Psoas muscle (tissue), 8 donors: ENCODE data around the gene SOCS1. TPM values are rescaled to one million over a fixed set of nuclear protein-coding genes. Genes with fewer than 3 reads are reported as not detected.

Experiments used
- ATAC-seq, 4 donors: fragments of 200-7000 bp; cut with Tn5 transposase; one replicate each; pipeline ENCODE4 v1.9.1; 2020; ENCODE audit warnings: moderate library complexity in 3 of 4, mild to moderate bottlenecking in 2 of 4
- DNase-seq, 2 donors: peaks; one replicate each; pipeline ENCODE4 v3.0.0-alpha.2; 2020
- H3K27ac ChIP-seq: fragments of 200-600 bp; one replicate; pipeline ENCODE4 v1.8.0; 2022
- H3K27me3 ChIP-seq, 3 donors: fragments of 200-600 bp in 1 of 3; one replicate each; pipeline versions ENCODE4 v1.6.1 to v1.8.0; 2013 to 2022; ENCODE audit warnings: low read length in 2 of 3, mild to moderate bottlenecking in 2 of 3, moderate library complexity in 1 of 3; ENCODE audit not compliant: insufficient read depth in 3 of 3
- H3K36me3 ChIP-seq, 2 donors: fragments of 200-600 bp in 1 of 2; one replicate each; pipeline versions ENCODE4 v1.6.1 to v1.8.0; 2013 to 2022; ENCODE audit warnings: low read depth in 1 of 2, mild to moderate bottlenecking in 1 of 2, moderate library complexity in 1 of 2; ENCODE audit not compliant: insufficient read depth in 1 of 2
- H3K4me1 ChIP-seq: fragments of 200-600 bp; one replicate; pipeline ENCODE4 v1.8.0; 2022
- H3K4me3 ChIP-seq: fragments of 200-600 bp; one replicate; pipeline ENCODE4 v1.8.0; 2022; ENCODE audit warnings: mild to moderate bottlenecking
- H3K9me3 ChIP-seq: fragments of 200-600 bp; one replicate; pipeline ENCODE4 v1.8.0; 2022
- CTCF ChIP-seq: fragments of 200-600 bp; IDR thresholded peaks from one replicate; pipeline ENCODE4 v1.8.0; 2022; ENCODE audit warnings: antibody characterized with exemption
- WGBS, 3 donors: extraction: QIAGEN DNeasy Blood & Tissue Kit; methylation state at CpG; one replicate each; pipeline versions ENCODE4 v1.1.6 to v1.1.7; 2013; 5-methylcytosine and 5-hydroxymethylcytosine counted together
- intact Hi-C, 2 donors: fragments of 100-400 bp; cut with DNase I; formaldehyde crosslinking; loops; one replicate each; pipeline versions ENCODE4 v1.11.0 to v1.14.2; 2022
- polyA plus RNA-seq, 3 donors: library from polyadenylated mRNA; stranded (reverse); fragments of 200-250 nt; gene quantifications; one replicate each; pipeline ENCODE4 v1.2.3, GENCODE V29; 2013
- total RNA-seq, 4 donors: library from RNA; stranded (reverse); fragmentation: NEBNext Ultra II Directional in 2 of 4; extraction: Animal tissue kit (Norgen Biotek cat#: 25700) in 2 of 4; gene quantifications; one replicate each; pipeline versions ENCODE4 v1.2.1 to v1.2.4, GENCODE V29; 2021 to 2023
- donor health status: healthy with polysubstance abuse.
- donor health status: DM: no; HTN: no; CAD: no; lungs with moderate emphysema.
- donor health status: Bipolar disorder and iron deficiency.
- donor health status: healthy.
- donor health status: DM: yes; HTN: yes; CAD: no.
- donor health status: DM: no; HTN: no; CAD: no.
- donor health status: DM: no; HTN: no; CAD: no.
- donor health status: DM: yes; HTN: yes; CAD: no.

The SOCS1 gene
- total and polyA plus RNA-seq, 7 donors, result 0.44 to 12.6 (median 2.1) TPM

DNA sequence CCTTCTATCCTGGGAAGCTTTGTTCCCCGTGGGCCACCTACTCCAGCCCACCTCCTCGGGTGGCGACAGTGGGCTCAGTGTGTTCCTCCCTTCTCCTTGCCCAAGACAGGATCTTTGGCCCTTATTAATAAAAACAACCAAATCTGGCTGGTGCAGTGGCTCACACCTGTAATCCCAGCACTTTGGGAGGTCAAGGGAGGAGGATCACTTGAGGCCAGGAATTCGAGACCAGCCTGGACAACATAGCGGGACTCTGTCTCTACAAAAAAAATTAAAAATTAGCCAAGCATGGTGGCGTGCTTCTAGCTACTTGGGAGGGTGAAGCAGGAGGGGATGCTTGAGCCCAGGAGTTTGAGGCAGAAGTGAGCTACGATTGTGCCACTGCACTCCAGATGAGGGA is 42.2 kb downstream of the SOCS1 start:
- no peak for ATAC-seq

GRCh38 chr16:11213373-11213772 is 42.6 kb downstream of the SOCS1 start:
- intact Hi-C loops, result no loop called here
- no peak overlapping the region for H3K4me3 ChIP-seq
- 91 to 97% (median 95%) methylated on average over 4 to 5 of the region's 5 CpGs for WGBS, 3 donors
- H3K9me3 ChIP-seq, result peaks cover 15% of the 10 kb centered on the region
- peaks cover 0 to 4% (median 0%) of the 10 kb centered on the region in 3 donors for H3K27me3 ChIP-seq
- DNase-seq (peak in 1 of 2 donors; percentile 49), ATAC-seq (no peak)
- no peak overlapping the region for H3K27ac ChIP-seq
- no peaks in the 10 kb centered on the region for H3K36me3 ChIP-seq
- H3K4me1 ChIP-seq, result no peaks in the 10 kb centered on the region
- TF ChIP-seq CTCF, result no peak

More for the DNA sequence above, 42.2 kb downstream of the SOCS1 start:
- Histone ChIP-seq H3K36me3 (no peaks in the 10 kb centered on the region), H3K4me3 (no peak overlapping the region), H3K27me3 (peaks cover 0 to 4% (median 0%) of the 10 kb centered on the region in 3 donors), H3K4me1 (no peaks in the 10 kb centered on the region), H3K27ac (no peak overlapping the region), H3K9me3 (peaks cover 15% of the 10 kb centered on the region)
- intact Hi-C loops, result no loop called here
- no peak for TF ChIP-seq CTCF
- DNase-seq, result no peak
- WGBS, 3 donors, result 91 to 94% (median 92%) methylated on average over 7 of the region's 7 CpGs

- TF ChIP-seq CTCF, result no peak
- Histone ChIP-seq H3K9me3 (peaks cover 15% of the 10 kb centered on the region), H3K36me3 (no peaks in the 10 kb centered on the region), H3K27me3 (peaks cover 0 to 4% (median 0%) of the 10 kb centered on the region in 3 donors), H3K27ac (no peak overlapping the region), H3K4me1 (no peaks in the 10 kb centered on the region), H3K4me3 (no peak overlapping the region)
- DNase-seq (peak in 1 of 2 donors; percentile 61), ATAC-seq (peak in 3 of 4 donors; percentile 22 to 47 (median 42))
- WGBS, 3 donors, result 67 to 82% (median 69%) methylated on average over 15 to 16 of the region's 16 CpGs
- intact Hi-C loops, result no loop called here
Observed at GRCh38 chr16:11212798-11213196, 43.2 kb downstream of the SOCS1 start.

GRCh38 chr16:11211977-11212797 is 43.8 kb downstream of the SOCS1 start:
- peak; percentile 15 to 51 (median 30) for ATAC-seq
- 50 to 59% (median 52%) methylated on average over 16 of the region's 16 CpGs for WGBS, 3 donors
- Histone ChIP-seq H3K9me3 (peaks cover 15% of the 10 kb centered on the region), H3K4me3 (no peak overlapping the region), H3K4me1 (no peaks in the 10 kb centered on the region), H3K27me3 (peaks cover 0 to 8% (median 0%) of the 10 kb centered on the region in 3 donors), H3K36me3 (no peaks in the 10 kb centered on the region), H3K27ac (no peak overlapping the region)
- no peak for DNase-seq
- TF ChIP-seq CTCF, result no peak
- intact Hi-C loops, result no loop called here
